OCI-LY3 (cell line): ENCODE data around the gene PRR7.

Experiments used
- H2AFZ ChIP-seq: fragments of 200-600, 300-600 bp; shearing (Covaris generic); 2 replicates; pipeline ENCODE4 v1.6.0; 2014; ENCODE audit warnings: antibody characterized with exemption, low read depth, low read length
- H3K27ac ChIP-seq: fragments of 200-600, 300-600 bp; sonication (generic); 2 replicates; pipeline ENCODE4 v1.5.1; 2014; ENCODE audit warnings: mild to moderate bottlenecking, low read length, moderate library complexity, mixed read lengths
- H3K27me3 ChIP-seq: fragments of 200-600, 300-600 bp; sonication (generic); 2 replicates; pipeline ENCODE4 v1.6.1; 2014; ENCODE audit warnings: low read depth, low read length, mixed read lengths
- H3K36me3 ChIP-seq: fragments of 200-600, 300-600 bp; sonication (generic); replicated peaks from 2 replicates; pipeline ENCODE3; 2014; ENCODE audit warnings: low read depth, low read length, mixed read lengths
- H3K4me1 ChIP-seq: fragments of 300-600, 200-600 bp; sonication (generic); 2 replicates; pipeline ENCODE4 v1.6.1; 2014; ENCODE audit warnings: low read length, mixed read lengths
- H3K4me2 ChIP-seq: fragments of 200-600, 300-600 bp; sonication (generic); 2 replicates; pipeline ENCODE4 v1.6.1; 2014; ENCODE audit warnings: low read length, mixed read lengths
- H3K4me3 ChIP-seq: fragments of 300-600, 200-600 bp; sonication (generic); 2 replicates; pipeline ENCODE4 v1.5.1; 2014; ENCODE audit warnings: antibody characterized with exemption, mild to moderate bottlenecking, low read length, moderate library complexity
- H3K79me2 ChIP-seq: fragments of 300-600, 200-600 bp; shearing (Covaris generic); 2 replicates; pipeline ENCODE4 v1.6.1; 2014; ENCODE audit warnings: mild to moderate bottlenecking, low read length, mixed read lengths
- H3K9ac ChIP-seq: fragments of 300-600, 200-600 bp; shearing (Covaris generic); 2 replicates; pipeline ENCODE4 v1.6.0; 2014; ENCODE audit warnings: mild to moderate bottlenecking, low read length, moderate library complexity
- H3K9me3 ChIP-seq: fragments of 200-600, 300-600 bp; shearing (Covaris generic); 2 replicates; pipeline ENCODE4 v1.6.1; 2014; ENCODE audit warnings: low read length, mixed read lengths; ENCODE audit not compliant: insufficient read depth
- H4K20me1 ChIP-seq: fragments of 200-600, 300-600 bp; sonication (generic); 2 replicates; pipeline ENCODE4 v1.6.1; 2016; ENCODE audit warnings: low read length, mixed read lengths; ENCODE audit not compliant: insufficient read depth
- CTCF ChIP-seq: fragments of 200-600, 300-600 bp; sonication (generic); IDR thresholded peaks from 2 replicates; pipeline ENCODE4 v1.5.1; 2014; ENCODE audit warnings: antibody characterized with exemption, low read length, low read depth
- EZH2phosphoT487 ChIP-seq: fragments of 200-600 bp; shearing (Covaris generic); IDR thresholded peaks from 2 replicates; pipeline ENCODE4 v1.6.1; 2018; ENCODE audit warnings: antibody characterized with exemption, mixed run types, low read depth

Gene PRR7

GRCh38 chr5:177459357-177459756 lies 12.7 kb downstream of the PRR7 start:
- Histone ChIP-seq H3K27ac (no peak overlapping the region), H3K9me3 (no peaks in the 10 kb centered on the region), H3K4me2 (no peak overlapping the region), H4K20me1 (peaks cover 10% of the 10 kb centered on the region), H3K36me3 (peaks cover 4% of the 10 kb centered on the region), H3K4me1 (peaks cover 3% of the 10 kb centered on the region; the same call in 1 of the 2 replicates), H3K4me3 (no peak overlapping the region), H3K27me3 (no peaks in the 10 kb centered on the region), H2AFZ (no peak overlapping the region), H3K79me2 (no peaks in the 10 kb centered on the region), H3K9ac (no peak overlapping the region)
- TF ChIP-seq EZH2phosphoT487 (no peak), CTCF (no peak)

- no peaks in the 10 kb centered on the region for H3K27me3 ChIP-seq
- peaks cover 3% of the 10 kb centered on the region; the same call in 1 of the 2 replicates for H3K4me1 ChIP-seq
- no peaks in the 10 kb centered on the region for H3K9me3 ChIP-seq
- H4K20me1 ChIP-seq, result peaks cover 10% of the 10 kb centered on the region
- H3K27ac ChIP-seq, result no peak overlapping the region
- no peaks in the 10 kb centered on the region for H3K79me2 ChIP-seq
- TF ChIP-seq CTCF (no peak), EZH2phosphoT487 (no peak)
- no peak overlapping the region for H2AFZ ChIP-seq
- H3K4me2 ChIP-seq, result no peak overlapping the region
- H3K9ac ChIP-seq, result no peak overlapping the region
- no peak overlapping the region for H3K4me3 ChIP-seq
- peaks cover 4% of the 10 kb centered on the region for H3K36me3 ChIP-seq
These were observed 13.4 kb downstream of the PRR7 start for GRCh38 chr5:177459819-177460628.

- H3K79me2 ChIP-seq, result no peaks in the 10 kb centered on the region
- no peak overlapping the region for H2AFZ ChIP-seq
- no peak overlapping the region for H3K4me3 ChIP-seq
- no peak overlapping the region for H3K4me2 ChIP-seq
- H3K4me1 ChIP-seq, result no peaks in the 10 kb centered on the region
- no peak overlapping the region for H3K9ac ChIP-seq
- 0 out of 2 replicates have a peak, but pooled peaks cover 3% of the 10 kb centered on the region for H3K9me3 ChIP-seq
- H4K20me1 ChIP-seq, result peaks cover 4% of the 10 kb centered on the region
- no peaks in the 10 kb centered on the region for H3K27me3 ChIP-seq
- TF ChIP-seq EZH2phosphoT487 (no peak), CTCF (no peak)
- H3K27ac ChIP-seq, result no peak overlapping the region
- H3K36me3 ChIP-seq, result peaks cover 22% of the 10 kb centered on the region
These were observed 15.5 kb downstream of the PRR7 start for GRCh38 chr5:177462021-177462670.

GRCh38 chr5:177465044-177465443 lies 18.4 kb downstream of the PRR7 start:
- Histone ChIP-seq H3K27ac (no peak overlapping the region), H2AFZ (no peak overlapping the region), H3K9me3 (0 out of 2 replicates have a peak, but pooled peaks cover 3% of the 10 kb centered on the region), H3K4me3 (no peak overlapping the region), H3K79me2 (peaks cover 7% of the 10 kb centered on the region), H3K9ac (no peak overlapping the region), H3K4me2 (no peak overlapping the region), H3K27me3 (no peaks in the 10 kb centered on the region), H4K20me1 (peaks cover 14% of the 10 kb centered on the region), H3K4me1 (no peaks in the 10 kb centered on the region), H3K36me3 (peaks cover 27% of the 10 kb centered on the region)
- TF ChIP-seq CTCF, result no peak
- TF ChIP-seq EZH2phosphoT487, result no peak
